Mesendoderm (in vitro differentiated cells): Measurements from ENCODE around the gene CHCHD10.

Experiments
- DNase-seq: peaks from one replicate; pipeline ENCODE4 v3.0.0; 2013
- H2AK5ac ChIP-seq: 2 replicates; pipeline ENCODE4 v1.6.1; 2013; ENCODE audit warnings: low read length, inconsistent platforms
- H2BK120ac ChIP-seq: 2 replicates; pipeline ENCODE4 v1.6.1; 2013; ENCODE audit warnings: low read depth, mild to moderate bottlenecking, low read length, moderate library complexity, mixed read lengths
- H2BK15ac ChIP-seq: replicated peaks from 2 replicates; pipeline ENCODE4 v1.6.1; 2013; ENCODE audit warnings: low read depth, mild to moderate bottlenecking, moderate library complexity
- H2BK5ac ChIP-seq: 2 replicates; pipeline ENCODE4 v1.6.1; 2013; ENCODE audit warnings: low read length, inconsistent platforms
- H3K18ac ChIP-seq: 2 replicates; pipeline ENCODE4 v1.6.1; 2013; ENCODE audit warnings: mild to moderate bottlenecking, low read length, mixed read lengths
- H3K23ac ChIP-seq: one replicate; pipeline ENCODE4 v1.6.1; 2013; ENCODE audit warnings: low read length
- H3K27ac ChIP-seq: 2 replicates; pipeline ENCODE4 v1.5.1; 2013; ENCODE audit warnings: low read depth, mild to moderate bottlenecking, inconsistent platforms, low read length, moderate library complexity
- H3K27me3 ChIP-seq: 2 replicates; pipeline ENCODE4 v1.6.1; 2013; ENCODE audit warnings: low read length, control low read depth, mild to moderate bottlenecking, inconsistent platforms; ENCODE audit not compliant: insufficient read depth, poor library complexity
- H3K36me3 ChIP-seq: 2 replicates; pipeline ENCODE4 v1.6.1; 2013; ENCODE audit warnings: low read length, inconsistent platforms; ENCODE audit not compliant: control insufficient read depth, insufficient read depth
- H3K4ac ChIP-seq: one replicate; pipeline ENCODE4 v1.6.1; 2013; ENCODE audit warnings: low read depth, mild to moderate bottlenecking, low read length, moderate library complexity
- H3K4me1 ChIP-seq: 2 replicates; pipeline ENCODE4 v1.6.1; 2013; ENCODE audit warnings: low read depth, low read length, inconsistent platforms; ENCODE audit not compliant: control insufficient read depth
- H3K4me2 ChIP-seq: 2 replicates; pipeline ENCODE4 v1.6.1; 2013; ENCODE audit warnings: low read length
- H3K4me3 ChIP-seq: 2 replicates; pipeline ENCODE4 v1.5.1; 2013; ENCODE audit warnings: mild to moderate bottlenecking, low read length
- H3K56ac ChIP-seq: one replicate; pipeline ENCODE4 v1.6.1; 2013; ENCODE audit warnings: low read length
- H3K79me1 ChIP-seq: 2 replicates; pipeline ENCODE4 v1.6.1; 2013; ENCODE audit warnings: low read length, inconsistent platforms
- H3K79me2 ChIP-seq: 2 replicates; pipeline ENCODE4 v1.6.1; 2013; ENCODE audit warnings: mild to moderate bottlenecking, low read length; ENCODE audit not compliant: control insufficient read depth, insufficient read depth
- H3K9ac ChIP-seq: 2 replicates; pipeline ENCODE4 v1.6.1; 2013; ENCODE audit warnings: low read length, inconsistent platforms
- H4K5ac ChIP-seq: one replicate; pipeline ENCODE4 v1.6.1; 2013; ENCODE audit warnings: low read length
- H4K8ac ChIP-seq: one replicate; pipeline ENCODE4 v1.6.1; 2013; ENCODE audit warnings: low read depth, mild to moderate bottlenecking, control low read depth, low read length, moderate library complexity
- WGBS: extraction: QIAGEN DNeasy Blood & Tissue Kit; methylation state at CpG from one replicate; pipeline ENCODE4 v1.1.7; 2013; ENCODE audit warnings: low lambda C conversion rate, missing lambda C conversion rate; ENCODE audit not compliant: insufficient coverage; ENCODE audit errors: extremely low coverage; 5-methylcytosine and 5-hydroxymethylcytosine counted together

Gene CHCHD10

GRCh38 chr22:23755711-23756110, 12.1 kb downstream of the CHCHD10 start:
- H3K36me3 ChIP-seq, result no peaks in the 10 kb centered on the region
- no peak overlapping the region for H3K27ac ChIP-seq
- no peak overlapping the region for H2BK15ac ChIP-seq
- H3K4me1 ChIP-seq, result no peaks in the 10 kb centered on the region
- no peak overlapping the region for H2BK120ac ChIP-seq
- DNase-seq, result no peak
- no peak overlapping the region for H3K18ac ChIP-seq
- no peak overlapping the region for H3K4me3 ChIP-seq
- H2BK5ac ChIP-seq, result no peak overlapping the region
- no CpG with 5 or more reads among the region's 8 CpGs for WGBS
- no peak overlapping the region for H3K9ac ChIP-seq
- no peak overlapping the region for H3K4ac ChIP-seq
- H3K27me3 ChIP-seq, result no peaks in the 10 kb centered on the region
- H4K5ac ChIP-seq, result no peak overlapping the region
- H3K4me2 ChIP-seq, result no peak overlapping the region
- H3K79me2 ChIP-seq, result no peaks in the 10 kb centered on the region
- H3K56ac ChIP-seq, result no peak overlapping the region
- H4K8ac ChIP-seq, result no peak overlapping the region
- H3K79me1 ChIP-seq, result no peaks in the 10 kb centered on the region
- H2AK5ac ChIP-seq, result no peak overlapping the region
- H3K23ac ChIP-seq, result no peak overlapping the region

DNA sequence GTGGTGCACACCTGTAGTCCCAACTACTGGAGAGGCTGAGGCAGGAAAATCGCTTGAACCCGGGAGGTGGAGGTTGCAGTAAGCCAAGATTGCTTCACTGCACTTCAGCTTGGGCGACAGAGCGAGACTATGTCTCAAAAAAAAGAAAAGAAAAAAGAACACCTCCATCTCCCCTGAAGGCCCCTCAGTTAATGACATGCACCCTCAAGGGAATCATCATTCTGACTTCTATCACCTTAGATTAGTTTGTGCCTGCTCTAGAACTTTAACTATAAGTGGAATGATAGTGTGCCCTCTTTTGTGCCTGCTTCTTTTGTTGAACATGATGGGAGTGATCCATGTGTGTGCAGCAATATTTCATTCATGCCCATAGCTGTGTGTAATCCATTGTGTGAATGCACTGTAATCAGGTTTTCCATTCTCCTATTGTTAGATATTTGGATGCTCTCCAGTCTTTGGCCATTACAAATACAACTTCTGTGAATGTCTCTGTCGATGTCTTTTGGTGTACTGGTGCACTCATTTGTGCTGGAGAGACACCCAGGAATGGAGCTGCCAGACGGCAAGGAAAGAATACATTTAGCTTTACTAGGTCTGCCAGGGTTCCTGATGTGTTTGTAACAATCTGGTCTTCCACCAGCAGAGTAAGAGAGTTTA, 12.7 kb downstream of the CHCHD10 start:
- Histone ChIP-seq H3K9ac (no peak overlapping the region), H3K27ac (no peak overlapping the region), H2BK120ac (no peak overlapping the region), H2BK5ac (no peak overlapping the region), H4K5ac (no peak overlapping the region), H3K4ac (no peak overlapping the region), H3K4me3 (no peak overlapping the region), H3K4me1 (no peaks in the 10 kb centered on the region), H3K36me3 (no peaks in the 10 kb centered on the region), H3K79me1 (no peaks in the 10 kb centered on the region), H3K56ac (no peak overlapping the region), H2AK5ac (no peak overlapping the region), H4K8ac (no peak overlapping the region), H3K23ac (no peak overlapping the region), H3K27me3 (no peaks in the 10 kb centered on the region), H3K18ac (no peak overlapping the region), H3K79me2 (no peaks in the 10 kb centered on the region), H3K4me2 (no peak overlapping the region), H2BK15ac (no peak overlapping the region)
- no CpG with 5 or more reads among the region's 6 CpGs for WGBS
- DNase-seq, result no peak

DNA sequence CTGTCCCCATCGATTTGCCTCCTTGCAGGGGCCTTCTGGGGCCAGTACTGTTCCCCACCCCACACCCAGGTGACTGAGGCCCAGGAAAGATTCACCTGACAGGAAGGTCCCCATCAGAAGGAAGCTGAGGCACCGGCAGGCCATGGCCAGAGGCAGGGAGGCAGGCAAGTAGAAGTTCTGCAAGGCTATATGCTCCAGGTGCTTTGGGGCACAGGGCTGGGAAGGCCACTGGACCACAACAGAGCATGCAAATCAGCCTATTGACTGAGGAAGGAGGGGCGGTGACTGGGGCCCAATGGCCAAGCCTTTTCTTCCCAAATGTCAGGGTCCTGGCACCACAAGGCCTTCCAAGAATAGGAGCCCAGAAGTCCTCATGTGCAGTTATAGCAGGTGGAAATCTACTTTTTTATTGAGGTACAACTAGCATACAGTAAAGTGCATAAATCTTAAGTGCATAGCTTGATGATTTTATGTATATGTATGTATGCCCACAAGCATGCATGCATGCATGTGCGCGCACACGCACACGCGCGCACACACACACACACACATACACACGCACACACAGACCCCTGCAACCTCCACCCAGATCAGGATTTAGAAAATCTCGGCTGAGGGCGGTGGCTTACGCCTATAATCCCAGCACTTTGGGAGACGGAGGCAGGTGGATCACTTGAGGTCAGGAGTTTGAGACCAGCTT, 13.4 kb downstream of the CHCHD10 start, which contains the start of gene VPREB3:
VPREB3 (minus strand) TSS at position 206 of the 700 bp plus-strand sequence; CDS start at position 144, 62 bp downstream.
- H2AK5ac ChIP-seq, result no peak within 1 kb of the TSS
- peaks cover 2% of the 10 kb centered on the region for H3K4me1 ChIP-seq
- no peak within 1 kb of the TSS for H2BK120ac ChIP-seq
- H3K79me2 ChIP-seq, result no peaks in the 10 kb centered on the region
- no peak within 1 kb of the TSS for H3K27ac ChIP-seq
- H3K36me3 ChIP-seq, result no peaks in the 10 kb centered on the region
- WGBS, result no CpG with 5 or more reads among the region's 14 CpGs
- no peak within 1 kb of the TSS for H3K4me3 ChIP-seq
- no peak for DNase-seq
- H3K18ac ChIP-seq, result no peak within 1 kb of the TSS
- H3K23ac ChIP-seq, result no peak within 1 kb of the TSS
- no peak within 1 kb of the TSS for H3K9ac ChIP-seq
- H3K56ac ChIP-seq, result no peak within 1 kb of the TSS
- no peak within 1 kb of the TSS for H2BK15ac ChIP-seq
- H3K4me2 ChIP-seq, result no peak within 1 kb of the TSS
- H4K5ac ChIP-seq, result no peak within 1 kb of the TSS
- H2BK5ac ChIP-seq, result no peak within 1 kb of the TSS
- no peak within 1 kb of the TSS for H4K8ac ChIP-seq
- H3K27me3 ChIP-seq, result no peaks in the 10 kb centered on the region
- H3K79me1 ChIP-seq, result no peaks in the 10 kb centered on the region
- no peak within 1 kb of the TSS for H3K4ac ChIP-seq

GRCh38 chr22:23753385-23753784, 14.4 kb downstream of the CHCHD10 start:
- Histone ChIP-seq H3K23ac (no peak overlapping the region), H3K4me1 (peaks cover 2% of the 10 kb centered on the region), H3K27ac (no peak overlapping the region), H2BK120ac (no peak overlapping the region), H2AK5ac (no peak overlapping the region), H4K5ac (no peak overlapping the region), H3K79me1 (no peaks in the 10 kb centered on the region), H3K27me3 (no peaks in the 10 kb centered on the region), H3K9ac (no peak overlapping the region), H3K79me2 (no peaks in the 10 kb centered on the region), H3K4ac (no peak overlapping the region), H2BK15ac (no peak overlapping the region), H3K36me3 (no peaks in the 10 kb centered on the region), H4K8ac (no peak overlapping the region), H2BK5ac (no peak overlapping the region), H3K56ac (no peak overlapping the region), H3K4me3 (no peak overlapping the region), H3K18ac (no peak overlapping the region), H3K4me2 (no peak overlapping the region)
- DNase-seq, result no peak
- no CpG with 5 or more reads among the region's 2 CpGs for WGBS

DNA sequence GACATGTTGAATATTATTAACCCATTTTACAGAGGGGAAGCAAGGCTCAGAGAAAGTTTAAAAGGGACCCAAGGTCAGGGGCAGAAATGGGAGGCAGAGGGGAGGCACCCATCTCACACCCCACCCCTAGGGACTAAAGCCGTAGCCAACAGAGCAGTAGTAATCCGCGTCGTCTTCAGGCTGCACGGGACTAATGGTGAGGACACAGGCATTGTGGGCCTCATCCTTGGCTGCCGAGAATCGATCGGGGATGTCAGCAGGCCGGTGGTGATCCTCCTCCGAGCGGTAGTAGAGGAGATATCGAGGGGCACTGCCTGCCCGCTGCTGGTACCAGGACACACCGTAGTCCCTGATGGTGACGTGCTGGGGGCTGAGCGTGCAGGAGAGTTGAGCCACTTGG, 15.0 kb downstream of the CHCHD10 start:
- no peak overlapping the region for H3K4ac ChIP-seq
- H4K8ac ChIP-seq, result no peak overlapping the region
- H3K56ac ChIP-seq, result no peak overlapping the region
- no peaks in the 10 kb centered on the region for H3K79me1 ChIP-seq
- no peak overlapping the region for H3K23ac ChIP-seq
- H3K18ac ChIP-seq, result no peak overlapping the region
- H3K4me1 ChIP-seq, result peaks cover 2% of the 10 kb centered on the region
- WGBS, result no CpG with 5 or more reads among the region's 16 CpGs
- no peak overlapping the region for H2BK5ac ChIP-seq
- H2BK120ac ChIP-seq, result no peak overlapping the region
- no peak overlapping the region for H4K5ac ChIP-seq
- no peaks in the 10 kb centered on the region for H3K79me2 ChIP-seq
- H3K27ac ChIP-seq, result no peak overlapping the region
- H2AK5ac ChIP-seq, result no peak overlapping the region
- H3K27me3 ChIP-seq, result no peaks in the 10 kb centered on the region
- H2BK15ac ChIP-seq, result no peak overlapping the region
- H3K36me3 ChIP-seq, result no peaks in the 10 kb centered on the region
- DNase-seq, result no peak
- no peak overlapping the region for H3K4me2 ChIP-seq
- H3K4me3 ChIP-seq, result no peak overlapping the region
- no peak overlapping the region for H3K9ac ChIP-seq
